NT2/D1 (cell line): ENCODE measurements around the gene UPF2.
"Not testable (repeated sequence)": the region's sequence is repeated elsewhere in the genome, so short reads cannot be mapped to it uniquely, and the experiment has no call there.

Experiments used
- DNase-seq: peaks from one replicate; pipeline ENCODE4 v3.0.0-alpha.2; 2011; ENCODE audit warnings: low read depth, low spot score
- H3K27me3 ChIP-seq: 2 replicates; pipeline ENCODE4 v1.6.0; 2011; ENCODE audit warnings: mild to moderate bottlenecking; ENCODE audit not compliant: insufficient read length, insufficient read depth
- H3K36me3 ChIP-seq: 2 replicates; pipeline ENCODE4 v1.6.1; 2011; ENCODE audit warnings: mild to moderate bottlenecking, low read length, mixed read lengths; ENCODE audit not compliant: insufficient read depth, insufficient read length
- H3K4me1 ChIP-seq: 2 replicates; pipeline ENCODE4 v1.5.1; 2011; ENCODE audit not compliant: insufficient read depth, insufficient read length
- H3K4me3 ChIP-seq: 2 replicates; pipeline ENCODE4 v1.5.1; 2011; ENCODE audit warnings: low read depth; ENCODE audit not compliant: insufficient read length
- H3K9ac ChIP-seq: 2 replicates; pipeline ENCODE4 v1.6.0; 2011; ENCODE audit warnings: low read depth; ENCODE audit not compliant: insufficient read length
- H3K9me3 ChIP-seq: 2 replicates; pipeline ENCODE4 v1.5.1; 2011; ENCODE audit warnings: mild to moderate bottlenecking, low read length; ENCODE audit not compliant: insufficient read depth
- SUZ12 ChIP-seq: IDR thresholded peaks from 2 replicates; pipeline ENCODE4 v1.6.1; 2011; ENCODE audit not compliant: insufficient read length, insufficient read depth; ENCODE audit errors: extremely low read depth
- YY1 ChIP-seq: IDR thresholded peaks from 2 replicates; pipeline ENCODE4 v1.6.1; 2011; ENCODE audit not compliant: insufficient read length, insufficient read depth
- ZNF274 ChIP-seq: IDR thresholded peaks from 2 replicates; pipeline ENCODE4 v1.6.1; 2011; ENCODE audit warnings: mild to moderate bottlenecking, low read depth, low read length

Gene UPF2

DNA sequence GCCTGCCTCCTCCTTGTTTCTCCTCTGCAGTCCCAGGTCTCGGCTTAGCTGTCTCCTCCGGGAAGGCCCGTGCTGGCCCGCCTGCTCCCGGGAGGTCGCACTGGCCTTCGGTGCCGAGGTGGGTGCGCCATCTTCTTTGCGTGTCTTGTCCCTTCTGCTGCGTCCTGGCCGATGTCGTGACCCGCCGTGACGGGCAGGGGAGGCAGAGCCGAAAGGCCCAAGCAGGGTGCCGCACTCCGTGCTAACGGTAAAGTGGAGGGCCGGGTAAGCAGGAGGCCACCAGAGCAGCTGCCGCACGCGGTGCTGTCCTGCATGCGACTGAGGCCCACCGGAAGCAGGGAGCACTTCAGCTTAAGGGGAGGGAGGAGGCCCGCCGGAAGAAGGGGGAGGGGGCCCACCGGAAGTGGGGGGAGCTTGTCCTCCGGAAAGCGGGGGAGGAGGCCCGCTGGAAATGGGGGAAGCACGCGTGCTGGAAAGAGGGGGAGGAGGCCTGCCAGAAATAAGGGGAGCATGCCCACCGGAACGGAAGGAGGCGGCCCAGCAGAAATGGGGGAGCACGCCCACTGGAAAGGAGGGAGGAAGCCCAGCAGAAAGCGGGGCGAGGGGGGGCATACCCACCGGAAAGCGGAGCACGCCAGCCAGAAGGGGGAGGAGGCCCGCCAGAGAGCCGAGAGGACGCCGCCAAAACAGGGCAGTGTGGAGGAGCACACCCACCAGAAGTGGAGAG, 148.1 kb downstream of the UPF2 start:
- Histone ChIP-seq H3K27me3 (no peaks in the 10 kb centered on the region), H3K36me3 (no peaks in the 10 kb centered on the region), H3K9me3 (no peaks in the 10 kb centered on the region), H3K4me1 (peaks cover 11% of the 10 kb centered on the region), H3K9ac (no peak overlapping the region), H3K4me3 (no peak overlapping the region)
- DNase-seq, result no peak
- no peak for TF ChIP-seq SUZ12
- no peak for TF ChIP-seq ZNF274
- no peak for TF ChIP-seq YY1

DNA sequence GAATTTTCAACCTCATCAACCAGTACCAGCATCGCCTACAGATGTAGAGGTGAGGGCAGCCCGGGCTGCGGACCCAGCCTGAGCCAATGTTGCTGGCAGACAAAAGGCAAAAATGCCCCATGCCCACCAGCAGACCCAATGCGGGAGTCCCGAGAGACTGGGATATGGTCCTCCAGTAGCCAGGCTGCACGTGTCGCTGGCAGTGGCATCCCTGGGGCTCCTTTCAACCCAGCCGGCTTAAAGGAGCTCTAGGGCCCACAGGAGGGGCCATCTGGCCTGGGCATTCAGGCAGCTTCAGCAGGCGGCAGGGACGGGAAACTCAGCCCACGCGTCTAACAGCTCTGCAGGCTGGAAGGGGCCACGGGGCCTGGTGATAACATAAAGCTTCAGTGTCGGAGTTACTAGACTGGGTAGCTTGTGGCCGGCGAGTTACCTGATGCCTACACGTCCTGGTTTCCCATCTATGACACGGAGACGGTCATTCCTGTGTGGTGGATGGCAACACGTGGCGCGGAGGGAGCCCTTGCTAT, 148.8 kb downstream of the UPF2 start:
- TF ChIP-seq ZNF274, result no peak
- TF ChIP-seq SUZ12, result no peak
- no peak for TF ChIP-seq YY1
- no peak overlapping the region for H3K4me3 ChIP-seq

GRCh38 chr10:11891776-11892486, 150.7 kb downstream of the UPF2 start:
- no peak for DNase-seq
- TF ChIP-seq ZNF274 (no peak), SUZ12 (no peak), YY1 (no peak)
- no peaks in the 10 kb centered on the region for H3K27me3 ChIP-seq
- no peak overlapping the region for H3K4me3 ChIP-seq
- no peaks in the 10 kb centered on the region for H3K4me1 ChIP-seq
- H3K9ac ChIP-seq, result no peak overlapping the region
- no peaks in the 10 kb centered on the region for H3K9me3 ChIP-seq
- no peaks in the 10 kb centered on the region for H3K36me3 ChIP-seq

More for the DNA sequence above, 148.8 kb downstream of the UPF2 start:
- no peak for DNase-seq
- Histone ChIP-seq H3K4me1 (peaks cover 7% of the 10 kb centered on the region), H3K9me3 (no peaks in the 10 kb centered on the region), H3K27me3 (no peaks in the 10 kb centered on the region), H3K36me3 (no peaks in the 10 kb centered on the region), H3K9ac (no peak overlapping the region)

GRCh38 chr10:11889263-11889662, 153.3 kb downstream of the UPF2 start:
- H3K9ac ChIP-seq, H3K27me3 ChIP-seq, H3K4me3 ChIP-seq, H3K4me1 ChIP-seq, DNase-seq, H3K9me3 ChIP-seq, H3K36me3 ChIP-seq: not testable (repeated sequence)

DNA sequence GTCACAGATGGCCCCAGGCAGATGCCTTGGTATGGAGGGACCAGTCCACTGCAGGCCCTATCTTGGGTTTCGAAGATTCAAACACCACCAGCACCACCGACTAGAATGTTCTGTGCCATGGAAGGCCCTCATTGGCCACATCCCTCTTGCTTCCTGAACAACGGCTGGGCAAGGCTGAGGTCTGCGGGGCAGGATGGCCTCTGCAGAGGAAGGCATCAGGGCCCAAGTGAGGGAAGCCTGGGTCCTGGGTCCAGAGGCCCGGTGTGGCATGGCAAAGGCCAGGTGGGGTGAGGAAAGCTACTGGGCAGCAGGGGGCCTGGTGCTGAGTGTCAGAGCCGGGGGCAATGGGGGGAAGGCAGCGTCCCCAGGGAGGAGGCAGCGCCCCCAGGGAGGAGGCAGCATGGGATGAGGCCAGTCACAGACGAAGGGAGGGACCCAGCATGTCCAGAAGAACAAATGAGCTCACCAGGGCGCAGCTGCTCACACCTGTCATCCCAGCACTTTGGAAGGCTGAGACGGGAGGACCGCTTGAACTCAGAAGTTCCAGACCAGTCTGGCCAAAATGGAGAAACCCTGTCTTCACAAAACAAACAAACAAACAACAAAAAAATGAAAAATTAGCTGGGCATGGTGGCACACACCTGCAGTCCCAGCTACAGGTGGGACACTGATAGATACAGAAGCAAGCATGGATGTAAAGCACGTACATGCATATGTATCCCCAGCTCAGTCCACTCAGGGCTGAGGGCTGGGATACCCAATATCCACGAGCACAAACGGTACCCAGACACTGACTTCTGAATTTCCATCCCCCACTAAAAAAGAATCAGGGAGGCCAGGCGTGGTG, 155.0 kb downstream of the UPF2 start:
- Histone ChIP-seq H3K9me3 (no peaks in the 10 kb centered on the region), H3K4me1 (no peaks in the 10 kb centered on the region), H3K9ac (no peak overlapping the region), H3K27me3 (no peaks in the 10 kb centered on the region), H3K4me3 (no peak overlapping the region), H3K36me3 (no peaks in the 10 kb centered on the region)
- DNase-seq, result no peak
- TF ChIP-seq ZNF274 (no peak), YY1 (no peak), SUZ12 (no peak)

GRCh38 chr10:11886851-11887250, 155.8 kb downstream of the UPF2 start:
- Histone ChIP-seq H3K9me3 (no peaks in the 10 kb centered on the region), H3K36me3 (no peaks in the 10 kb centered on the region), H3K9ac (no peak overlapping the region), H3K4me1 (no peaks in the 10 kb centered on the region), H3K27me3 (no peaks in the 10 kb centered on the region), H3K4me3 (no peak overlapping the region)
- TF ChIP-seq YY1 (no peak), ZNF274 (no peak), SUZ12 (no peak)
- no peak for DNase-seq

GRCh38 chr10:11886138-11886474, 156.5 kb downstream of the UPF2 start:
- no peak for DNase-seq
- no peaks in the 10 kb centered on the region for H3K27me3 ChIP-seq
- H3K36me3 ChIP-seq, result no peaks in the 10 kb centered on the region
- H3K9ac ChIP-seq, result no peak overlapping the region
- H3K4me3 ChIP-seq, result no peak overlapping the region
- no peaks in the 10 kb centered on the region for H3K9me3 ChIP-seq
- H3K4me1 ChIP-seq, result no peaks in the 10 kb centered on the region
- no peak for TF ChIP-seq YY1
- TF ChIP-seq SUZ12, result no peak
- no peak for TF ChIP-seq ZNF274
